PFSK-1 (cell line): ENCODE data around the gene RAE1.

ENCODE experiments used
- FOXP2 ChIP-seq: optimal IDR thresholded peaks from 2 replicates; pipeline ENCODE3; 2011; ENCODE audit warnings: borderline replicate concordance, control low read depth, inconsistent platforms; ENCODE audit not compliant: insufficient read depth; ENCODE audit errors: extremely low read length, extremely low read depth
- POLR2AphosphoS5 ChIP-seq: IDR thresholded peaks from 2 replicates; pipeline ENCODE4 v1.6.1; 2012; ENCODE audit warnings: low read depth, mild to moderate bottlenecking, control low read depth, low read length, moderate library complexity
- REST ChIP-seq, 2 experiments: IDR thresholded peaks; 2 replicates each; pipeline versions ENCODE4 v1.6.1 to v1.8.0; 2011 to 2012; ENCODE audit warnings: low read depth in 2 of 2, low read length in 2 of 2, control low read depth in 1 of 2, inconsistent platforms in 1 of 2, mild to moderate bottlenecking in 1 of 2, moderate library complexity in 1 of 2; ENCODE audit not compliant: insufficient read depth in 1 of 2
- SIN3A ChIP-seq: IDR thresholded peaks from 2 replicates; pipeline ENCODE4 v1.6.1; 2012; ENCODE audit warnings: mild to moderate bottlenecking, low read length, moderate library complexity, borderline replicate concordance; ENCODE audit not compliant: insufficient read depth
- TAF1 ChIP-seq: IDR thresholded peaks from 2 replicates; pipeline ENCODE4 v1.6.1; 2012; ENCODE audit warnings: low read length, control low read depth, borderline replicate concordance; ENCODE audit not compliant: insufficient read depth

The RAE1 gene

GRCh38 chr20:57320358-57320757 lies 30.7 kb upstream of the RAE1 start:
- TF ChIP-seq TAF1 (no peak), POLR2AphosphoS5 (no peak), REST (IDR thresholded peaks at IDR 0.05; ENCODE audit: insufficient read depth in 1 of 2, low read depth in 2 of 2, low read length in 2 of 2) (no peak), SIN3A (no peak), FOXP2 (no peak)

GRCh38 chr20:57321142-57321541 lies 29.9 kb upstream of the RAE1 start:
- TF ChIP-seq TAF1 (no peak), SIN3A (no peak), FOXP2 (no peak), POLR2AphosphoS5 (no peak), REST (IDR thresholded peaks at IDR 0.05; ENCODE audit: insufficient read depth in 1 of 2, low read depth in 2 of 2, low read length in 2 of 2) (no peak)

GRCh38 chr20:57322476-57322875 lies 28.6 kb upstream of the RAE1 start:
- TF ChIP-seq FOXP2 = no peak
- TF ChIP-seq TAF1 = no peak
- TF ChIP-seq SIN3A = no peak

GRCh38 chr20:57323034-57323433 lies 28.0 kb upstream of the RAE1 start:
- TF ChIP-seq TAF1 (no peak), REST (IDR thresholded peaks at IDR 0.05; ENCODE audit: insufficient read depth in 1 of 2, low read depth in 2 of 2, low read length in 2 of 2) (no peak), FOXP2 (no peak), SIN3A (no peak), POLR2AphosphoS5 (no peak)

GRCh38 chr20:57325632-57326356 lies 25.3 kb upstream of the RAE1 start:
- TF ChIP-seq POLR2AphosphoS5 (no peak), FOXP2 (no peak), SIN3A (no peak), REST (IDR thresholded peaks at IDR 0.05; ENCODE audit: insufficient read depth in 1 of 2, low read depth in 2 of 2, low read length in 2 of 2) (no peak), TAF1 (no peak)
